ENCODE data around the gene MTMR6. TPM values are rescaled to one million over a fixed set of nuclear protein-coding genes. Genes with fewer than 3 reads are reported as not detected.

Gene MTMR6
- total RNA-seq, 2 donors from 2014 or later: 6.3 to 7.7 TPM

GRCh38 chr13:25268561-25268960 is 18.7 kb downstream of the MTMR6 start:
- Mint-ChIP-seq H3K9me3 (no peaks in the 10 kb centered on the region), H3K4me3 (no peak overlapping the region), H3K4me1 (no peaks in the 10 kb centered on the region), H3K27me3 (ENCODE audit: insufficient read depth) (no peaks in the 10 kb centered on the region), H3K36me3 (ENCODE audit: low read depth) (peaks cover 13% of the 10 kb centered on the region), H3K27ac (no peak overlapping the region)
- no peak for TF ChIP-seq CTCF (conservative IDR thresholded peaks at IDR 0.05)
- WGBS, 2 experiments (ENCODE audit: insufficient coverage in 1 of 2, insufficient read length in 1 of 2): 89 to 93% methylated on average over 3 to 6 of the region's 6 CpGs
- no peaks in the 10 kb centered on the region for H3K9me3 ChIP-seq (ENCODE audit: control insufficient read depth, low read length)
- no peak for DNase-seq
- H3K9ac ChIP-seq (ENCODE audit: extremely low read depth, low read length, poor library complexity, severe bottlenecking): no peak overlapping the region
- H3K4me3 ChIP-seq (ENCODE audit: low read length): no peak overlapping the region
- H3K4me1 ChIP-seq (ENCODE audit: control insufficient read depth, insufficient read depth, low read length): no peaks in the 10 kb centered on the region
- no peak overlapping the region for H3K27ac ChIP-seq (ENCODE audit: low read depth, low read length)
- H3K36me3 ChIP-seq (ENCODE audit: control insufficient read depth, insufficient read depth, low read length): peaks cover 33% of the 10 kb centered on the region
- H3K27me3 ChIP-seq (ENCODE audit: control insufficient read depth, insufficient read depth, low read length, poor library complexity, severe bottlenecking): no peaks in the 10 kb centered on the region

- H3K36me3 Mint-ChIP-seq (ENCODE audit: low read depth): peaks cover 18% of the 10 kb centered on the region
- no peak overlapping the region for H3K27ac Mint-ChIP-seq
- H3K27me3 Mint-ChIP-seq (ENCODE audit: insufficient read depth): no peaks in the 10 kb centered on the region
- DNase-seq: no peak
- no peak overlapping the region for H3K4me3 Mint-ChIP-seq
- no peaks in the 10 kb centered on the region for H3K4me1 ChIP-seq (ENCODE audit: control insufficient read depth, insufficient read depth, low read length)
- H3K9me3 Mint-ChIP-seq: no peaks in the 10 kb centered on the region
- no peaks in the 10 kb centered on the region for H3K9me3 ChIP-seq (ENCODE audit: control insufficient read depth, low read length)
- no peak overlapping the region for H3K4me3 ChIP-seq (ENCODE audit: low read length)
- no peak overlapping the region for H3K9ac ChIP-seq (ENCODE audit: extremely low read depth, low read length, poor library complexity, severe bottlenecking)
- H3K27me3 ChIP-seq (ENCODE audit: control insufficient read depth, insufficient read depth, low read length, poor library complexity, severe bottlenecking): no peaks in the 10 kb centered on the region
- TF ChIP-seq CTCF (conservative IDR thresholded peaks at IDR 0.05): peak; percentile 52
- H3K36me3 ChIP-seq (ENCODE audit: control insufficient read depth, insufficient read depth, low read length): peaks cover 36% of the 10 kb centered on the region
- 90% methylated on average over 1 of the region's 1 CpG for WGBS, 2 experiments (ENCODE audit: insufficient coverage in 1 of 2, insufficient read length in 1 of 2)
- no peak overlapping the region for H3K27ac ChIP-seq (ENCODE audit: low read depth, low read length)
- H3K4me1 Mint-ChIP-seq: no peaks in the 10 kb centered on the region
Measured at GRCh38 chr13:25267715-25268114, 19.6 kb downstream of the MTMR6 start.

GRCh38 chr13:25266706-25267105 is 20.6 kb downstream of the MTMR6 start:
- Histone ChIP-seq H3K9me3 (ENCODE audit: control insufficient read depth, low read length) (no peaks in the 10 kb centered on the region), H3K4me3 (ENCODE audit: low read length) (no peak overlapping the region), H3K27ac (ENCODE audit: low read depth, low read length) (no peak overlapping the region), H3K27me3 (ENCODE audit: control insufficient read depth, insufficient read depth, low read length, poor library complexity, severe bottlenecking) (no peaks in the 10 kb centered on the region), H3K36me3 (ENCODE audit: control insufficient read depth, insufficient read depth, low read length) (peaks cover 42% of the 10 kb centered on the region), H3K9ac (ENCODE audit: extremely low read depth, low read length, poor library complexity, severe bottlenecking) (no peak overlapping the region), H3K4me1 (ENCODE audit: control insufficient read depth, insufficient read depth, low read length) (no peaks in the 10 kb centered on the region)
- H3K27ac Mint-ChIP-seq: no peak overlapping the region
- H3K9me3 Mint-ChIP-seq: no peaks in the 10 kb centered on the region
- no peaks in the 10 kb centered on the region for H3K4me1 Mint-ChIP-seq
- peaks cover 16% of the 10 kb centered on the region for H3K36me3 Mint-ChIP-seq (ENCODE audit: low read depth)
- 75 to 94% methylated on average over 3 to 5 of the region's 5 CpGs for whole genome bisulfite sequencing, 2 experiments (ENCODE audit: insufficient coverage in 1 of 2, insufficient read length in 1 of 2)
- no peak overlapping the region for H3K4me3 Mint-ChIP-seq
- DNase-seq: no peak
- no peaks in the 10 kb centered on the region for H3K27me3 Mint-ChIP-seq (ENCODE audit: insufficient read depth)
- no peak for TF ChIP-seq CTCF (conservative IDR thresholded peaks at IDR 0.05)
